KMS-11 (cell line): Measurements from ENCODE around the gene CDK6.

Experiments used
- H2AFZ ChIP-seq: fragments of 200-600 bp; sonication (generic); 2 replicates; pipeline ENCODE4 v1.6.1; 2016; ENCODE audit warnings: antibody characterized with exemption, mixed run types, low read depth
- H3K27ac ChIP-seq: fragments of 200-600 bp; sonication (generic); 2 replicates; pipeline ENCODE4 v1.6.1; 2016; ENCODE audit warnings: mild to moderate bottlenecking, mixed run types
- H3K27me3 ChIP-seq: fragments of 200-600 bp; sonication (generic); 2 replicates; pipeline ENCODE4 v1.6.1; 2017; ENCODE audit warnings: mild to moderate bottlenecking, low read depth, mixed run types, moderate library complexity; ENCODE audit not compliant: insufficient read depth
- H3K36me3 ChIP-seq: fragments of 200-600 bp; sonication (generic); 2 replicates; pipeline ENCODE4 v1.6.1; 2017; ENCODE audit warnings: mild to moderate bottlenecking, mixed run types; ENCODE audit not compliant: insufficient read depth
- H3K4me1 ChIP-seq: fragments of 200-600 bp; sonication (generic); 2 replicates; pipeline ENCODE4 v1.6.1; 2016; ENCODE audit warnings: mild to moderate bottlenecking, low read depth, mixed run types; ENCODE audit not compliant: poor library complexity, severe bottlenecking
- H3K4me2 ChIP-seq: fragments of 200-600 bp; sonication (generic); 2 replicates; pipeline ENCODE4 v1.7.0; 2016; ENCODE audit warnings: mild to moderate bottlenecking, mixed run types
- H3K4me3 ChIP-seq: fragments of 200-600 bp; sonication (generic); IDR thresholded peaks from 2 replicates; pipeline ENCODE4 v1.6.1; 2017; ENCODE audit warnings: low read depth, low read length, mixed read lengths; ENCODE audit not compliant: insufficient read depth
- H3K79me2 ChIP-seq: fragments of 200-600 bp; sonication (generic); 2 replicates; pipeline ENCODE4 v1.6.1; 2016; ENCODE audit warnings: low read depth, mixed run types; ENCODE audit not compliant: insufficient read depth
- H3K9ac ChIP-seq: fragments of 200-600 bp; sonication (generic); 2 replicates; pipeline ENCODE4 v1.6.1; 2016; ENCODE audit warnings: mild to moderate bottlenecking, mixed run types
- H4K20me1 ChIP-seq: fragments of 200-600 bp; sonication (generic); 2 replicates; pipeline ENCODE4 v1.6.1; 2016; ENCODE audit warnings: mild to moderate bottlenecking, mixed run types; ENCODE audit not compliant: insufficient read depth
- TF ChIP-seq, protein P1 (sequence below): fragments of 200-600 bp; sonication (generic); conservative IDR thresholded peaks from 2 replicates; pipeline ENCODE4 v1.6.1; 2017; ENCODE audit warnings: low read depth, mild to moderate bottlenecking, antibody characterized with exemption, low read length, moderate library complexity, mixed read lengths

The CDK6 gene

DNA sequence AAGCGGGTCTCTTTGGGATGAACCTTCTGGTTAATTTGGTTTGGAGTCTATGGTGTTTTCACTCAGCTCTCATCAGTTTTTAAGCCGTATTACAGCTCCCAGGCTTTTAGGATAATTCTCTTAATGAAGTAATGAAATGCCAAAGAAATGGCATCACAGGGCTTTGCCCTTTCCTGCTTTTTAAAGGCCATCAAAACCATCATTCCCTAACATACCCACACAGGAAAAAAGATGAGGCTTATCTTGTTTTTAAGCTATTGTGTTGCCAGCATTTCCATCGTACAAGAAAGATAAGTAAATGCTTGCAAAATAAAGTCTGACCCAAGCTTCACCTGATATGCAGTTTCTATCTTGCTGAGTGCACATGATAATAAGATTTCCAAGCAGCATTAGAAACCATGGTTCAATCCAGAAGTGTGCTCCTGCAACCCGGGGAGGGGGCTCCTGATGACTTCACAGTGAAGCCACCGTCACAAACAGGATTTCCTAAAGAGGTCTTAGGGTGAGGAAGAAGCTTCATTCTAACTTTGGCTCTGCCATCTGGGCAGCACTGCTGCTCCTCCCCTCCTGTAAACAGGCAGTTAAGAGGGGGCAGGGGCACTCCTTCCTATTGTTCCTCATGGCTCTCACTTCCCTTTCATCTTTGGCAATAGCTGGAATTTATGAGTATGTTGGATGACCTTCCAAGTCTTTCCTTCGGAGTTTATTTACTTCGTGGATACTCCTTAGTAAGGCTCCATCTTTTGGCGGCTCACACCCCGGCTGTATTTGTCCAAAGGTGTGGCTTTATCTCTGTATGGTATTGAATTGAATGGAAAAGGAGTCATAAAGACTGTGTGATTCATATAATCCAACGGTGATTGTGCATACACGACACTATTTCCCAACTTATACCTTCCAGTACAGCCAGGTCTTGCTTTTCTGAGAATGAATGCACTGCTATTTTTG is 191.0 kb downstream of the CDK6 start:
- Histone ChIP-seq H4K20me1 (0 out of 2 replicates have a peak, but pooled peaks cover 29% of the 10 kb centered on the region), H3K9ac (no peak overlapping the region), H3K27ac (no peak overlapping the region), H3K79me2 (peaks cover 94% of the 10 kb centered on the region), H3K27me3 (no peaks in the 10 kb centered on the region), H3K4me1 (peaks cover 27% of the 10 kb centered on the region), H3K4me2 (no peak overlapping the region), H3K36me3 (no peaks in the 10 kb centered on the region; the same call in 1 of the 2 replicates), H3K4me3 (no peak overlapping the region), H2AFZ (no peak overlapping the region)
- TF ChIP-seq, protein P1, sequence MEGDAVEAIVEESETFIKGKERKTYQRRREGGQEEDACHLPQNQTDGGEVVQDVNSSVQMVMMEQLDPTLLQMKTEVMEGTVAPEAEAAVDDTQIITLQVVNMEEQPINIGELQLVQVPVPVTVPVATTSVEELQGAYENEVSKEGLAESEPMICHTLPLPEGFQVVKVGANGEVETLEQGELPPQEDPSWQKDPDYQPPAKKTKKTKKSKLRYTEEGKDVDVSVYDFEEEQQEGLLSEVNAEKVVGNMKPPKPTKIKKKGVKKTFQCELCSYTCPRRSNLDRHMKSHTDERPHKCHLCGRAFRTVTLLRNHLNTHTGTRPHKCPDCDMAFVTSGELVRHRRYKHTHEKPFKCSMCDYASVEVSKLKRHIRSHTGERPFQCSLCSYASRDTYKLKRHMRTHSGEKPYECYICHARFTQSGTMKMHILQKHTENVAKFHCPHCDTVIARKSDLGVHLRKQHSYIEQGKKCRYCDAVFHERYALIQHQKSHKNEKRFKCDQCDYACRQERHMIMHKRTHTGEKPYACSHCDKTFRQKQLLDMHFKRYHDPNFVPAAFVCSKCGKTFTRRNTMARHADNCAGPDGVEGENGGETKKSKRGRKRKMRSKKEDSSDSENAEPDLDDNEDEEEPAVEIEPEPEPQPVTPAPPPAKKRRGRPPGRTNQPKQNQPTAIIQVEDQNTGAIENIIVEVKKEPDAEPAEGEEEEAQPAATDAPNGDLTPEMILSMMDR = no peak

GRCh38 chr7:92644406-92645113 is 191.8 kb downstream of the CDK6 start:
- no peaks in the 10 kb centered on the region; the same call in 1 of the 2 replicates for H3K36me3 ChIP-seq

GRCh38 chr7:92643821-92644220 is 192.6 kb downstream of the CDK6 start:
- no peak overlapping the region for H3K4me2 ChIP-seq
- H3K4me3 ChIP-seq = no peak overlapping the region
- H4K20me1 ChIP-seq = 0 out of 2 replicates have a peak, but pooled peaks cover 19% of the 10 kb centered on the region
- no peak overlapping the region for H2AFZ ChIP-seq
- no peaks in the 10 kb centered on the region for H3K27me3 ChIP-seq
- peaks cover 27% of the 10 kb centered on the region for H3K4me1 ChIP-seq
- no peak overlapping the region for H3K9ac ChIP-seq
- H3K79me2 ChIP-seq = peaks cover 90% of the 10 kb centered on the region
- no peak overlapping the region for H3K27ac ChIP-seq
- TF ChIP-seq, protein P1 = no peak
- no peaks in the 10 kb centered on the region; the same call in 1 of the 2 replicates for H3K36me3 ChIP-seq

More at GRCh38 chr7:92644406-92645113, 191.8 kb downstream of the CDK6 start:
- Histone ChIP-seq H3K27ac (no peak overlapping the region), H3K4me1 (peaks cover 27% of the 10 kb centered on the region), H3K4me2 (no peak overlapping the region), H2AFZ (no peak overlapping the region), H3K4me3 (no peak overlapping the region), H4K20me1 (0 out of 2 replicates have a peak, but pooled peaks cover 22% of the 10 kb centered on the region), H3K9ac (no peak overlapping the region), H3K79me2 (peaks cover 94% of the 10 kb centered on the region), H3K27me3 (no peaks in the 10 kb centered on the region)
- TF ChIP-seq, protein P1 = no peak

DNA sequence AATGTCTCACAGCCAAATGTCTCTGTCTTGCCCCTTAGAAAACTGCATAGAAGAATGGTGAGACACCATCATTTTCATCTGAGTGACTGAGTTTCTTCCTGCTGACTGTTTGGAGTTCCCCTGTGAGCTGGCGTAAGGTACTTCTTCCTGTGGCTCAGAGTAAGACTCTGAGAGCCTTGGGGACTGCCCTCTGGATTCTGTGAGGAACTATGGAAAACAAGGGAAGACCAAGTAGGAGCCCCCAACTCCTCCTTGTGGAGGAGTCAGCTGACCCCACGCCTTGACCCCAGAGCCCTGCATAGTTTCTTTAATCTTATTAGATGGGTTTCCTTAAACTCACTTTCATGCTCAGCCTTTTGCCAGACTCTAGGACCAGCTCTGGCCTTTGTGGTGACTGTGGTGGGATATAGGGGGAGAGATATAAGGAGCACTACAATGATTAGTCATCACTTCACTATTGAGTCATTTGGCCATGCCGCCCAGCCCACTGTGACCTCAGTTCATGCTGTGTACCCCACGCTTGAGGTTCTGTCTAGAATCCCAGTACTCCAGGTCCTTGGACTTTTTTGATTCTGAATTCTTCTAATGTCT is 194.4 kb downstream of the CDK6 start:
- no peak overlapping the region for H3K4me3 ChIP-seq
- 0 out of 2 replicates have a peak, but pooled peaks cover 18% of the 10 kb centered on the region for H4K20me1 ChIP-seq
- H3K36me3 ChIP-seq = no peaks in the 10 kb centered on the region; the same call in 1 of the 2 replicates
- 0 out of 2 replicates have a peak overlapping the region, but pooled peaks have one; percentile 13 for H3K27ac ChIP-seq
- no peak overlapping the region for H3K4me2 ChIP-seq
- peaks cover 81% of the 10 kb centered on the region for H3K79me2 ChIP-seq
- H2AFZ ChIP-seq = no peak overlapping the region
- TF ChIP-seq, protein P1 = no peak
- no peak overlapping the region for H3K9ac ChIP-seq
- H3K27me3 ChIP-seq = no peaks in the 10 kb centered on the region
- peaks cover 41% of the 10 kb centered on the region for H3K4me1 ChIP-seq
